GM21360 (cell line): ENCODE measurements around the gene KPNA3.
"Not testable (repeated sequence)": the region's sequence is repeated elsewhere in the genome, so short reads cannot be mapped to it uniquely, and the experiment has no call there.

Source experiments
- ATAC-seq: cut with Tn5 transposase; IDR thresholded peaks from one replicate; pipeline ENCODE4 v1.9.1; 2021; ENCODE audit warnings: mild to moderate bottlenecking, moderate library complexity; ENCODE audit not compliant: unreplicated experiment

The KPNA3 gene

DNA sequence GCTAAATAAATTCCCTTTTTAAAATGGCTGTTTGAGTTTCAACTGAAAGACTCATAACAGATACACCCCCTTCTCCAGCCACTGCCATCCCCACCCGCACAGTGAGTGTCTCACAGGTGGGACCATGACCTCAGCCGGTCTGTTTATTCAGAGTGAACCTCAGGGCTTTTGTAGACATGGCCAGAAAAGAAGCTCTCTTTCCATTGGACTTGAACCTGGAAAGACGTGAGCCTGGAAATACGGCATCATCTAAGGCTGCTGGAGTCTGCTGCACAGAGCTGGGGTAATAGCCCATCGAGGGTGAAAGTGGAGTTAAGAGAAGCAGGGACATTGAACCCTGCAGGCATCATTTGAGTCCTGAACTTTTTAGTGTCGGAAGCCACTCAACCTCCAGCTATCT is 15.2 kb upstream of the KPNA3 start:
- no peak for ATAC-seq

DNA sequence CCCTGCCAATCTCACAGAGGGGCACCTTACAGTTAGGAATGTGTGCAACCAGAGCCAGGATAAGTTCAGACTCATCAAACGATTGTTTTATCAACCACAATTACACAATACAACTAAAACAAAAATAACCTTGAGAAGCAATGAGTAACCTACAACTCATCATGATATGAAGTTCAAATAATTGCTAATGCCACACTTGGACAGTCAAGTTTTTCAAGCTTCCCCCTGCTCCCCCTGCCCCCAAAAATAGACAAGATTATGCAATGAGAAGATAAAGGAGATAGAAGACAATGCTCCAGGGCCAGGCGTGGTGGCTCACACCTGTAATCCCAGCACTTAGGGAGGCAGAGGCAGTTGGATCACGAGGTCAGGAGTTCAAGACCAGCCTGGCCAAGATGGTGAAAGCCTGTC is 13.6 kb upstream of the KPNA3 start:
- no peak for ATAC-seq

- not testable (repeated sequence) for ATAC-seq
These were observed 10.6 kb upstream of the KPNA3 start for GRCh38 chr13:49803047-49803446.

DNA sequence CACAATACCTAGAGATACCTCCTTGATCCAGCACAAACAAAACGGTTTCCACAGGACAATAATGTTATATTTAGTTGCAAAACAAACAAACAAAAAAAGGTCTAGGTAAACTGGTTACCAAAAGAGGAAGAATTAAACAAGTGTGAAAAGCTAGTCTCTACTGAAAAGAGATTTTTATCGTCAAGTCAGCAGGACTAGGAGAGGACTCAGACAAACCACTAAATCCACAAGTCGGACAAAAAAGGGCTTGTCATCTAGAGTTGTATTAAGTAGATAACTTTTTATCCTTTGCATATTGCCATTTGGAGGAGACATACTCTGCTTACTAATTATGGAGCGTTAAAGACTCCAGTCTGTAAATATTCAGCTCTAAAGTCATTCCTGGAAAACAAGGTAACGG is 9.9 kb upstream of the KPNA3 start:
- ATAC-seq, result no peak

DNA sequence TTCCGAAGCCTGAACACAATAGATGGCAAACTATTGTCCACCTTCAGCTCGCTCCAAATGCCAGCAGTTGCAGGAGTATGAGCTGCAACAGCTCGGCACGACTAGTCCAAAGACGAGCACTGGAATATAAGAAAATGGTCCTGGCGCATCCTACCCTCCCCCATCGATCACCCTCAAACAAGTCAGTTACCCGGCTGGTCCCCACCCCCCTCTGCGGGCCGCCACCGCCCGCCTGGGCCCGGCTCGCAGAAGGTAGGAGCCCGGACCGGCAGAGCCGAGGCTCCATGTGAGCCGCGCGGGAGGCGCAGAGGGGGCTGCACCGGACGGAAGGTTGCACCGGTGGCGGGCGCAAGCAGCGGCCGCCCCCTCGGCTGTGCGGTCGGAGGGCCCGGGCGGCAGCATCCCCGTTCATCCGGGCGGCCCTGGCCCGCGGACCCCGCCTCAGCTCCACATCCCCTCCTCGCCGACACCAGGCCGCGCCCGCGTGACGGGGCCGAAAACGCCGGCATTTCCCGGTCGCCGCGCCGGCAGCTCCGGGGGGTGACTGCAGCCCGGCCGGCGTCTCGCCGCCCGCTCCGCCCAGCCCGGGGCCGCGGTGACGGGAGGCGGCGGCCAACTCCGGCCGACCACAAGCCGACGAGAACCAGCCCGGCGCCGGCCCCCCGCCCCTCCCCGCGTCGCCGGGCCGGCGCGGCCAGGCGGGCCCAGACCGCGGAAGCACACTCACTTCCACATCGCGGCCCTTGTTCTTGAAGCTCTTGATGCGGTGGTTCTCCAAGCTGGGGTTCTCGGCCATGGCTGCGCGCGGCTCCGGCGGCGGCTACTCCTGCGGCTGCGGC is 552 bp downstream of the KPNA3 start:
- ATAC-seq, result peak; percentile 19

DNA sequence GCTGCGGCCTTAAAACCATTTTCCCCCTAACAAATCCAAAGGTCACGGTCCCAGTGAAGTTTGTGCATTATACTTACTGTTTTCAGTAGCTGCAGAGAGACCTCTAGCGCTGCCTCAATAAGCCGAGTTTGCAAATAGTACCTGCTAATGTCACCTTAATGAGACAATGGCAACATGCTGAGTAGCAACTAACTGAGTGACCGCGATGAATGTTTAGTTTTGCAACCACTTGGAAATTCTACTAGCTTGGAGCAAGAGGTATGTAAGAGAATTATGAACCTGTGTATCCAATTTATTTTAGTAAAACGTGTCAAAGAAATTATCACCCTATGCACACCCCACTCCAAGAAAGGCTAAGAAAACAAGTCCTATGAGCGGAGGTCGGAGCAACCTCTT is 1.2 kb downstream of the KPNA3 start:
- ATAC-seq, result no peak

- no peak for ATAC-seq
These were observed 2.5 kb downstream of the KPNA3 start for GRCh38 chr13:49789968-49790367.

GRCh38 chr13:49786401-49787008 is 6.0 kb downstream of the KPNA3 start:
- ATAC-seq, result no peak

GRCh38 chr13:49784886-49785570 is 7.5 kb downstream of the KPNA3 start:
- ATAC-seq, result no peak

DNA sequence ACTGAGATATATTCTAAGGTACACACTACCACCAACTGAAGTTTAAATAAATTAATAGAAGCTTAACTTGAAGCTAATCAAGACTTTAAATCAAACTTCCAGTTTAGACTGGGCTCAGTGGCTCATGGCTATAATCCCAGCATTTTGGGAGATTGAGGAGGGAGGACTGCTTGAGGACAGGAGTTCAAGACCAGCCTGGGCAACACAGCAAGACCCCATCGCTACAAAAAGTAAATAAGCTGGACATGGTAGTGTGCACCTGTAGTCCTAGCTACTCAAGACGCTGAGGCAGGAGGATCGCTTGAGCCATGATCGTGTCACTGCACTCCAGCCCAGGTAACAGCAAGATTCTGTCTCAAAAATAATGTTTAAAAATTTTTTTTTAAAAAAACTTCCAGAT is 8.6 kb downstream of the KPNA3 start:
- no peak for ATAC-seq

DNA sequence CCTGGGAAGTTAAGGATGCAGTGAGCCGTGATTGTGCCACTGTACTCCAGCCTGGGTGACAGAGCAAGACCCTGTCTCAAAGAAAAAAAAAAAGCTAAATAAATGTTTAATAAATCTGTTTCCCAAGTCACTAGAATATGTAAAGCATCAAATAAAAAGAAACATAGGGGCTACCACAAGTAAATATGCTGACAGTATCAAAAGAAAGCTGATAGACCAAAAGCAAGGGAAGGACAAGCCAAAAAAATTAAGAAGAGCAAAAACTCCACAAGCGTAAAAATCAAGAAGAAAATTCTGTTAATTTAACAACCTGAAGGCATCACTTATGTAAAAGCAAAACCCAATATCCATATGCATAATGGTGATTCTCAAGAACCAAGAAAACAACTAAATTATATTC is 9.7 kb downstream of the KPNA3 start:
- ATAC-seq, result no peak

GRCh38 chr13:49781806-49782205 is 10.7 kb downstream of the KPNA3 start:
- no peak for ATAC-seq

GRCh38 chr13:49779721-49780120 is 12.8 kb downstream of the KPNA3 start:
- no peak for ATAC-seq

GRCh38 chr13:49777746-49778614 is 14.5 kb downstream of the KPNA3 start:
- ATAC-seq, result no peak

- no peak for ATAC-seq
These were observed 15.6 kb downstream of the KPNA3 start for GRCh38 chr13:49776871-49777270.

GRCh38 chr13:49774376-49775005 is 18.0 kb downstream of the KPNA3 start:
- ATAC-seq, result no peak

- ATAC-seq, result no peak
These were observed 19.7 kb downstream of the KPNA3 start for GRCh38 chr13:49772828-49773227.

DNA sequence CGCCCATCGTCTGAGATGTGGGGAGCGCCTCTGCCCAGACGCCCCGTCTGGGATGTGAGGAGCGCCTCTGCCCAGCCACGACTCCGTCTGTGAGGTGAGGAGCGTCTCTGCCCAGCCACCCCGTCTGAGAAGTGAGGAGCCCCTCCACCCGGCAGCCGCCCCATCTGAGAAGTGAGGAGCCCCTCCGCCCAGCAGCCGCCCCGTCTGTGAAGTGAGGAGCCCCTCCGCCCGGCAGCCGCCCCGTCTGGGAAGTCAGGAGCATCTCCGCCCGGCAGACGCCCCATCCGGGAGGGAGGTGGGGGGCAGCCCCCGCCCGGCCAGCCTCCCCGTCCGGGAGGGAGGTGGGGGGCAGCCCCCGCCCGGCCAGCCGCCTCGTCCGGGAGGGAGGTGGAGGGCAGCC is 30.7 kb downstream of the KPNA3 start:
- not testable (repeated sequence) for ATAC-seq

- no peak for ATAC-seq
These were observed 31.9 kb downstream of the KPNA3 start for GRCh38 chr13:49760558-49760957.

GRCh38 chr13:49759503-49759902 is 33.0 kb downstream of the KPNA3 start:
- no peak for ATAC-seq

GRCh38 chr13:49756263-49756662 is 36.2 kb downstream of the KPNA3 start:
- ATAC-seq, result no peak
